GM23248 (cell line): Measurements from ENCODE around the gene RBBP6. TPM values are rescaled to one million over a fixed set of nuclear protein-coding genes. Genes with fewer than 3 reads are reported as not detected.
A peak's percentile ranks its signal among the peaks of the same experiment; 100 is the strongest.

ENCODE experiments used
- DNase-seq: peaks from one replicate; pipeline ENCODE4 v3.0.0-alpha.2; 2015
- H2AFZ ChIP-seq: fragments of 200-600 bp; sonication (generic); 2 replicates; pipeline ENCODE4 v1.6.1; 2016; ENCODE audit warnings: antibody characterized with exemption
- H3F3A ChIP-seq: fragments of 200-600 bp; sonication (generic); 2 replicates; pipeline ENCODE4 v1.6.1; 2016; ENCODE audit warnings: mild to moderate bottlenecking, antibody characterized with exemption, mixed run types; ENCODE audit not compliant: insufficient read depth
- H3K27ac ChIP-seq: fragments of 200-600 bp; sonication (generic); 2 replicates; pipeline ENCODE4 v1.5.1; 2016; ENCODE audit warnings: mild to moderate bottlenecking
- H3K27me3 ChIP-seq: fragments of 200-600 bp; sonication (generic); replicated peaks from 2 replicates; pipeline ENCODE4 v1.6.1; 2016; ENCODE audit warnings: mild to moderate bottlenecking; ENCODE audit not compliant: insufficient read depth
- H3K36me3 ChIP-seq: fragments of 200-600 bp; sonication (generic); 2 replicates; pipeline ENCODE4 v1.6.1; 2016; ENCODE audit warnings: low read depth, mild to moderate bottlenecking
- H3K4me1 ChIP-seq: fragments of 200-600 bp; sonication (generic); 2 replicates; pipeline ENCODE4 v1.6.1; 2016; ENCODE audit warnings: mild to moderate bottlenecking; ENCODE audit not compliant: insufficient read depth
- H3K4me2 ChIP-seq: fragments of 200-600 bp; sonication (generic); one replicate; pipeline ENCODE4 v1.6.1; 2016; ENCODE audit warnings: mild to moderate bottlenecking; ENCODE audit not compliant: unreplicated experiment
- H3K4me3 ChIP-seq: fragments of 200-600 bp; sonication (generic); 2 replicates; pipeline ENCODE4 v1.5.1; 2016; ENCODE audit warnings: mild to moderate bottlenecking
- H3K79me2 ChIP-seq: fragments of 200-600 bp; sonication (generic); 2 replicates; pipeline ENCODE4 v1.6.1; 2016; ENCODE audit warnings: mild to moderate bottlenecking; ENCODE audit not compliant: insufficient read depth
- H3K9ac ChIP-seq: fragments of 200-600 bp; sonication (generic); 2 replicates; pipeline ENCODE4 v1.6.1; 2016; ENCODE audit warnings: mild to moderate bottlenecking
- H3K9me2 ChIP-seq: fragments of 200-600 bp; sonication (generic); 2 replicates; pipeline ENCODE4 v1.6.1; 2016; ENCODE audit warnings: mixed run types, mild to moderate bottlenecking, moderate library complexity; ENCODE audit not compliant: insufficient read depth
- H3K9me3 ChIP-seq: fragments of 200-600 bp; sonication (generic); one replicate; pipeline ENCODE4 v1.6.1; 2017; ENCODE audit warnings: low read depth
- H4K20me1 ChIP-seq: fragments of 200-600 bp; sonication (generic); 2 replicates; pipeline ENCODE4 v1.6.0; 2016; ENCODE audit not compliant: insufficient read depth
- EZH2 ChIP-seq: fragments of 200-600 bp; sonication (generic); IDR thresholded peaks from 2 replicates; pipeline ENCODE4 v1.6.1; 2018; ENCODE audit warnings: antibody characterized with exemption, mild to moderate bottlenecking; ENCODE audit not compliant: insufficient read depth, poor library complexity, severe bottlenecking
- EZH2phosphoT487 ChIP-seq: fragments of 200-600 bp; sonication (generic); IDR thresholded peaks from 2 replicates; pipeline ENCODE4 v1.6.1; 2018; ENCODE audit warnings: antibody characterized with exemption, moderate library complexity, mild to moderate bottlenecking, low read depth; ENCODE audit not compliant: insufficient read depth
- WGBS, 2 experiments: methylation state at CpG; one replicate each; pipeline ENCODE4 v1.1.6; 2015 to 2017; ENCODE audit warnings: low lambda C conversion rate in 2 of 2, low coverage in 1 of 2; ENCODE audit errors: missing lambda C conversion rate in 2 of 2; 5-methylcytosine and 5-hydroxymethylcytosine counted together
- in situ Hi-C: fragments of 300-500 bp; cut with MboI; formaldehyde crosslinking; loops from 2 replicates; pipeline ENCODE4 v1.15.0; 2020
- polyA plus RNA-seq: library from polyadenylated mRNA; unstranded; fragments of >200 nt; fragmentation: Nextera tagmentation; extraction: Ambion mirVana; gene quantifications from 2 replicates; pipeline ENCODE4 v1.2.1, GENCODE V29; 2016
- total RNA-seq: library from RNA; depleted of rRNA; stranded (reverse); fragments of >200 nt; shearing (Covaris generic); gene quantifications from 2 replicates; pipeline ENCODE4 v1.2.3, GENCODE V29; 2014

RBBP6 gene
- total and polyA plus RNA-seq, 2 experiments from 2014 or later: 13.8 to 17.3 TPM

GRCh38 chr16:24534620-24535019 lies 4.7 kb upstream of the RBBP6 start:
- H3K79me2 ChIP-seq: peaks cover 2% of the 10 kb centered on the region
- no peak overlapping the region for H3K9ac ChIP-seq
- H2AFZ ChIP-seq: no peak overlapping the region
- peak; percentile 33 for DNase-seq
- in situ Hi-C loops: no loop called here
- TF ChIP-seq EZH2 (no peak), EZH2phosphoT487 (no peak)
- no peaks in the 10 kb centered on the region for H4K20me1 ChIP-seq
- H3K4me1 ChIP-seq: peaks cover 5% of the 10 kb centered on the region; the same call in 1 of the 2 replicates
- H3K9me3 ChIP-seq: no peaks in the 10 kb centered on the region
- no peak overlapping the region for H3K27ac ChIP-seq
- no peaks in the 10 kb centered on the region for H3K36me3 ChIP-seq
- H3K9me2 ChIP-seq: no peaks in the 10 kb centered on the region
- H3K4me2 ChIP-seq: no peak overlapping the region
- no peak overlapping the region for H3K4me3 ChIP-seq
- H3F3A ChIP-seq: no peaks in the 10 kb centered on the region
- no peaks in the 10 kb centered on the region for H3K27me3 ChIP-seq

GRCh38 chr16:24535827-24536226 lies 3.5 kb upstream of the RBBP6 start:
- H3K36me3 ChIP-seq: no peaks in the 10 kb centered on the region
- H3K4me2 ChIP-seq: no peak overlapping the region
- DNase-seq: peak; percentile 53
- H3F3A ChIP-seq: no peaks in the 10 kb centered on the region; the same call in 1 of the 2 replicates
- H3K79me2 ChIP-seq: peaks cover 14% of the 10 kb centered on the region
- H2AFZ ChIP-seq: no peak overlapping the region
- no peak for TF ChIP-seq EZH2
- TF ChIP-seq EZH2phosphoT487: no peak
- no peak overlapping the region for H3K4me3 ChIP-seq
- H3K4me1 ChIP-seq: peaks cover 5% of the 10 kb centered on the region; the same call in 1 of the 2 replicates
- no peak overlapping the region for H3K27ac ChIP-seq
- H3K9me3 ChIP-seq: no peaks in the 10 kb centered on the region
- WGBS, 2 experiments: 26 to 28% methylated on average over 4 of the region's 4 CpGs
- in situ Hi-C loops: no loop called here
- H4K20me1 ChIP-seq: no peaks in the 10 kb centered on the region
- no peaks in the 10 kb centered on the region for H3K9me2 ChIP-seq
- no peaks in the 10 kb centered on the region for H3K27me3 ChIP-seq
- H3K9ac ChIP-seq: no peak overlapping the region

GRCh38 chr16:24536671-24537070 lies 2.7 kb upstream of the RBBP6 start:
- no peak overlapping the region for H2AFZ ChIP-seq
- TF ChIP-seq EZH2phosphoT487 (no peak), EZH2 (no peak)
- no peaks in the 10 kb centered on the region for H3K9me2 ChIP-seq
- no peak overlapping the region for H3K27ac ChIP-seq
- no peak overlapping the region for H3K4me3 ChIP-seq
- H3K4me1 ChIP-seq: peaks cover 5% of the 10 kb centered on the region; the same call in 1 of the 2 replicates
- no peak overlapping the region for H3K4me2 ChIP-seq
- H3K9ac ChIP-seq: no peak overlapping the region
- H3K36me3 ChIP-seq: no peaks in the 10 kb centered on the region
- 90 to 92% methylated on average over 5 of the region's 5 CpGs for WGBS, 2 experiments
- H3K9me3 ChIP-seq: no peaks in the 10 kb centered on the region
- no peaks in the 10 kb centered on the region for H3K27me3 ChIP-seq
- H3F3A ChIP-seq: no peaks in the 10 kb centered on the region; the same call in 1 of the 2 replicates
- H3K79me2 ChIP-seq: peaks cover 22% of the 10 kb centered on the region
- DNase-seq: no peak
- in situ Hi-C loops: no loop called here
- H4K20me1 ChIP-seq: peaks cover 7% of the 10 kb centered on the region

- H3K4me3 ChIP-seq: no peak overlapping the region
- in situ Hi-C loops: no loop called here
- no peak overlapping the region for H3K9ac ChIP-seq
- H3K4me2 ChIP-seq: no peak overlapping the region
- H3K9me2 ChIP-seq: no peaks in the 10 kb centered on the region
- TF ChIP-seq EZH2phosphoT487 (no peak), EZH2 (no peak)
- no peaks in the 10 kb centered on the region for H3K36me3 ChIP-seq
- peaks cover 33% of the 10 kb centered on the region for H3K79me2 ChIP-seq
- DNase-seq: peak; percentile 27
- H3F3A ChIP-seq: no peaks in the 10 kb centered on the region; the same call in 1 of the 2 replicates
- H3K27me3 ChIP-seq: no peaks in the 10 kb centered on the region
- no peaks in the 10 kb centered on the region for H3K9me3 ChIP-seq
- peak overlapping the region; percentile 20; the same call in 1 of the 2 replicates for H2AFZ ChIP-seq
- peaks cover 17% of the 10 kb centered on the region for H4K20me1 ChIP-seq
- H3K4me1 ChIP-seq: peaks cover 13% of the 10 kb centered on the region
- 72 to 73% methylated on average over 16 of the region's 16 CpGs for WGBS, 2 experiments
- no peak overlapping the region for H3K27ac ChIP-seq
Observed at GRCh38 chr16:24537474-24538337, 1.7 kb upstream of the RBBP6 start.
